ENCODE data around the gene CASKIN1.

Gene CASKIN1

GRCh38 chr16:2147378-2147777, 49.0 kb downstream of the CASKIN1 start:
- no peak overlapping the region for H2AFZ ChIP-seq (ENCODE audit: low read length)
- H3K9me2 ChIP-seq (replicated peaks; ENCODE audit: low read depth, low read length), result no peaks in the 10 kb centered on the region
- peaks cover 23% of the 10 kb centered on the region for H4K20me1 ChIP-seq (ENCODE audit: insufficient read depth, low read length, poor library complexity, severe bottlenecking)
- no peaks in the 10 kb centered on the region for H3F3A ChIP-seq (ENCODE audit: low read depth)
- H3K9ac ChIP-seq (ENCODE audit: low read depth, low read length, poor library complexity, severe bottlenecking), result no peak overlapping the region
- H3K79me2 ChIP-seq (ENCODE audit: insufficient read depth, low read length), result peaks cover 13% of the 10 kb centered on the region; the same call in 1 of the 2 replicates
- no peaks in the 10 kb centered on the region for H3K4me1 ChIP-seq (ENCODE audit: insufficient read depth, low read length, poor library complexity, severe bottlenecking)
- no peaks in the 10 kb centered on the region for H3K9me3 ChIP-seq (ENCODE audit: insufficient read depth, low read depth, low read length)
- H3K36me3 ChIP-seq (ENCODE audit: insufficient read depth, low read length), result no peaks in the 10 kb centered on the region
- H3K4me3 ChIP-seq (ENCODE audit: low read length, poor library complexity, severe bottlenecking), result no peak overlapping the region
- no peak overlapping the region for H3K4me2 ChIP-seq (ENCODE audit: low read depth, low read length, poor library complexity, severe bottlenecking)
- TF ChIP-seq CTCF (conservative IDR thresholded peaks at IDR 0.05; ENCODE audit: low read length) (no peak), EZH2phosphoT487 (IDR thresholded peaks at IDR 0.05; ENCODE audit: borderline replicate concordance) (no peak)
- H3K27me3 ChIP-seq (ENCODE audit: insufficient read depth, low read length, poor library complexity, severe bottlenecking), result no peaks in the 10 kb centered on the region

- no peak overlapping the region for H3K4me3 ChIP-seq (ENCODE audit: low read length, poor library complexity, severe bottlenecking)
- no peaks in the 10 kb centered on the region for H3K36me3 ChIP-seq (ENCODE audit: insufficient read depth, low read length)
- no peaks in the 10 kb centered on the region for H3K9me3 ChIP-seq (ENCODE audit: insufficient read depth, low read depth, low read length)
- H2AFZ ChIP-seq (ENCODE audit: low read length), result no peak overlapping the region
- no peak overlapping the region for H3K9ac ChIP-seq (ENCODE audit: low read depth, low read length, poor library complexity, severe bottlenecking)
- H3K9me2 ChIP-seq (replicated peaks; ENCODE audit: low read depth, low read length), result no peaks in the 10 kb centered on the region
- H3K27me3 ChIP-seq (ENCODE audit: insufficient read depth, low read length, poor library complexity, severe bottlenecking), result no peaks in the 10 kb centered on the region
- no peaks in the 10 kb centered on the region for H3F3A ChIP-seq (ENCODE audit: low read depth)
- no peaks in the 10 kb centered on the region for H3K4me1 ChIP-seq (ENCODE audit: insufficient read depth, low read length, poor library complexity, severe bottlenecking)
- no peak overlapping the region for H3K4me2 ChIP-seq (ENCODE audit: low read depth, low read length, poor library complexity, severe bottlenecking)
- TF ChIP-seq CTCF (conservative IDR thresholded peaks at IDR 0.05; ENCODE audit: low read length), result no peak
- TF ChIP-seq EZH2phosphoT487 (IDR thresholded peaks at IDR 0.05; ENCODE audit: borderline replicate concordance), result no peak
- H4K20me1 ChIP-seq (ENCODE audit: insufficient read depth, low read length, poor library complexity, severe bottlenecking), result peaks cover 13% of the 10 kb centered on the region
- H3K79me2 ChIP-seq (ENCODE audit: insufficient read depth, low read length), result 0 out of 2 replicates have a peak, but pooled peaks cover 4% of the 10 kb centered on the region
Observed at GRCh38 chr16:2145843-2146242, 50.6 kb downstream of the CASKIN1 start.

- H3F3A ChIP-seq (ENCODE audit: low read depth), result no peaks in the 10 kb centered on the region
- H3K36me3 ChIP-seq (ENCODE audit: insufficient read depth, low read length), result no peaks in the 10 kb centered on the region
- H3K4me3 ChIP-seq (ENCODE audit: low read length, poor library complexity, severe bottlenecking), result no peak overlapping the region
- H3K27me3 ChIP-seq (ENCODE audit: insufficient read depth, low read length, poor library complexity, severe bottlenecking), result no peaks in the 10 kb centered on the region
- H3K79me2 ChIP-seq (ENCODE audit: insufficient read depth, low read length), result no peaks in the 10 kb centered on the region
- no peak overlapping the region for H2AFZ ChIP-seq (ENCODE audit: low read length)
- H3K9me2 ChIP-seq (replicated peaks; ENCODE audit: low read depth, low read length), result no peaks in the 10 kb centered on the region
- no peak overlapping the region for H3K9ac ChIP-seq (ENCODE audit: low read depth, low read length, poor library complexity, severe bottlenecking)
- no peaks in the 10 kb centered on the region for H3K4me1 ChIP-seq (ENCODE audit: insufficient read depth, low read length, poor library complexity, severe bottlenecking)
- no peaks in the 10 kb centered on the region for H4K20me1 ChIP-seq (ENCODE audit: insufficient read depth, low read length, poor library complexity, severe bottlenecking)
- TF ChIP-seq CTCF (conservative IDR thresholded peaks at IDR 0.05; ENCODE audit: low read length) (no peak), EZH2phosphoT487 (IDR thresholded peaks at IDR 0.05; ENCODE audit: borderline replicate concordance) (no peak)
- no peak overlapping the region for H3K4me2 ChIP-seq (ENCODE audit: low read depth, low read length, poor library complexity, severe bottlenecking)
- no peaks in the 10 kb centered on the region for H3K9me3 ChIP-seq (ENCODE audit: insufficient read depth, low read depth, low read length)
Observed at GRCh38 chr16:2143878-2144485, 52.4 kb downstream of the CASKIN1 start.
